HFF-Myc (cell line): ENCODE results near the gene UGT1A5.
A peak's percentile ranks its signal among the peaks of the same experiment; 100 is the strongest.

ENCODE experiments used
- DNase-seq: peaks from one replicate; pipeline ENCODE4 v3.0.0-alpha.2; 2011; ENCODE audit warnings: low read depth; ENCODE audit errors: extremely low read depth
- H3K4me3 ChIP-seq: replicated peaks from 2 replicates; pipeline ENCODE4 v1.5.1; 2011; ENCODE audit warnings: low read depth, mild to moderate bottlenecking, control low read depth, low read length
- CTCF ChIP-seq: IDR thresholded peaks from 2 replicates; pipeline ENCODE4 v1.5.1; 2012; ENCODE audit warnings: mild to moderate bottlenecking, low read depth, low read length, control low read depth; ENCODE audit errors: missing control alignments

Gene UGT1A5

GRCh38 chr2:233798335-233799086 is 85.8 kb downstream of the UGT1A5 start:
- no peak overlapping the region for H3K4me3 ChIP-seq
- no peak for DNase-seq
- TF ChIP-seq CTCF, result no peak

GRCh38 chr2:233799087-233799665 is 86.5 kb downstream of the UGT1A5 start:
- no peak for TF ChIP-seq CTCF
- H3K4me3 ChIP-seq, result no peak overlapping the region
- no peak for DNase-seq

- TF ChIP-seq CTCF, result no peak
- no peak for DNase-seq
- no peak overlapping the region for H3K4me3 ChIP-seq
Observed at GRCh38 chr2:233799716-233800115, 87.0 kb downstream of the UGT1A5 start.

GRCh38 chr2:233800208-233800607 is 87.5 kb downstream of the UGT1A5 start:
- DNase-seq, result no peak
- no peak for TF ChIP-seq CTCF
- H3K4me3 ChIP-seq, result no peak overlapping the region

- H3K4me3 ChIP-seq, result no peak overlapping the region
- peak; percentile 6 for DNase-seq
- no peak for TF ChIP-seq CTCF
Observed at GRCh38 chr2:233801357-233802131, 88.8 kb downstream of the UGT1A5 start.

- DNase-seq, result no peak
- TF ChIP-seq CTCF, result no peak
- no peak overlapping the region for H3K4me3 ChIP-seq
Observed at GRCh38 chr2:233802132-233802815, 89.6 kb downstream of the UGT1A5 start.
